D721Med (cell line): Measurements from ENCODE around the gene MFNG.

Experiments used
- DNase-seq: peaks from one replicate; pipeline ENCODE4 v3.0.0; 2011; ENCODE audit warnings: low spot score; ENCODE audit not compliant: insufficient read length
- FAIRE-seq: peaks from 2 replicates; lab custom pipeline; 2011; peaks lifted over from hg19 to GRCh38; lab: Jason Lieb, UNC
- TF ChIP-seq, protein P1 (sequence below): IDR thresholded peaks from 2 replicates; pipeline ENCODE4 v1.5.1; 2012; ENCODE audit warnings: mild to moderate bottlenecking, control low read depth; ENCODE audit not compliant: insufficient read depth; ENCODE audit errors: missing control alignments

MFNG gene

GRCh38 chr22:37485395-37486223, 575 bp downstream of the MFNG start:
- FAIRE-seq, result no peak
- DNase-seq, result no peak
- TF ChIP-seq, protein P1, sequence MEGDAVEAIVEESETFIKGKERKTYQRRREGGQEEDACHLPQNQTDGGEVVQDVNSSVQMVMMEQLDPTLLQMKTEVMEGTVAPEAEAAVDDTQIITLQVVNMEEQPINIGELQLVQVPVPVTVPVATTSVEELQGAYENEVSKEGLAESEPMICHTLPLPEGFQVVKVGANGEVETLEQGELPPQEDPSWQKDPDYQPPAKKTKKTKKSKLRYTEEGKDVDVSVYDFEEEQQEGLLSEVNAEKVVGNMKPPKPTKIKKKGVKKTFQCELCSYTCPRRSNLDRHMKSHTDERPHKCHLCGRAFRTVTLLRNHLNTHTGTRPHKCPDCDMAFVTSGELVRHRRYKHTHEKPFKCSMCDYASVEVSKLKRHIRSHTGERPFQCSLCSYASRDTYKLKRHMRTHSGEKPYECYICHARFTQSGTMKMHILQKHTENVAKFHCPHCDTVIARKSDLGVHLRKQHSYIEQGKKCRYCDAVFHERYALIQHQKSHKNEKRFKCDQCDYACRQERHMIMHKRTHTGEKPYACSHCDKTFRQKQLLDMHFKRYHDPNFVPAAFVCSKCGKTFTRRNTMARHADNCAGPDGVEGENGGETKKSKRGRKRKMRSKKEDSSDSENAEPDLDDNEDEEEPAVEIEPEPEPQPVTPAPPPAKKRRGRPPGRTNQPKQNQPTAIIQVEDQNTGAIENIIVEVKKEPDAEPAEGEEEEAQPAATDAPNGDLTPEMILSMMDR, result no peak

GRCh38 chr22:37484480-37485394, 1.4 kb downstream of the MFNG start:
- no peak for FAIRE-seq
- DNase-seq, result no peak
- TF ChIP-seq, protein P1, result no peak

GRCh38 chr22:37483050-37483449, 3.1 kb downstream of the MFNG start:
- no peak for DNase-seq
- TF ChIP-seq, protein P1, result no peak
- no peak for FAIRE-seq

GRCh38 chr22:37482244-37482643, 3.9 kb downstream of the MFNG start:
- no peak for FAIRE-seq
- DNase-seq, result no peak
- TF ChIP-seq, protein P1, result no peak

- no peak for FAIRE-seq
- TF ChIP-seq, protein P1, result no peak
- DNase-seq, result no peak
Measured at GRCh38 chr22:37481347-37481907, 4.8 kb downstream of the MFNG start.

DNA sequence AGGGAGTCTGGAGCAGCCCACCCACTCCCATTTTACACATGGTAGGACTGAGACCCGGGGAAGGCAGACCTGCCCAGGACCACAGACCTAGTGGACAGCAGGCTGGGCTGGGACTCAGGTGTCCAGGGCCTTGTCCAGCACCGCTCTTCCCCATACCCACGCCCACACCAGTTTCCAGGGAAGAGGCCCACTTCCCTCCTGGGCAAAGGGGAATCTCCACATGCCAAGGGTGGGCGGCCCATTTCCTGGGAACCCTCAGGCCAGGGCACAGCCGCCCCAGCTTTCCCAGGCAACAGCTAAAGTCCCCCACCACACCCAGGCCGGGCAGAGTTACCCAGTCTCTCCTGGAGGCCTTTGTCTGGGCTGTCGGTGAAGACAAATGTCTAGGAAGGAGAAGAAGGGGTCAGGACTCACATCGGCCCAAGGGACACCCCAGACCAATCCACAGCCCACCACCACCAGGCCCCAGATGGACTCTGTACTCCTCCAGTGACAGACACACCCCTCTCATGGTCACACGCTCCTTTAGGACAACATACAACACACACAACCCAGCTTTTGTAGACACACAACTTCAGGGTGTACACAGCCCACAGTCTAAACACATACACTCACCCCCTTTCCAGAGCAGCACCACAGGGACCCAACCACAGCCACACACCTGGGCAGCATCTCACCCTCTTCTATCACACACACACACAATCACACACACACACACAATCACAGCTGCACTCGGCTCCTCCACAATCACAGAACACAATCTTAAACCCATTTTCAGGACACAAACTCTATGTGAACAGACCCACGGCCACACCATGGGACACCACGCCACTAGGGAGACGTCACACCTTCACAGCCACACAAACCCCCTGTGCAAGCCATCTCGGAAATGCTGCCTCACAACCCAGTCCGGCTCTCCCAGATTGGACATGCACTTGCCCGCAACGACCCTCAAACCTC, 5.5 kb downstream of the MFNG start:
- no peak for DNase-seq
- TF ChIP-seq, protein P1, result no peak
- no peak for FAIRE-seq
